ENCODE data around the gene NLN. TPM values are rescaled to one million over a fixed set of nuclear protein-coding genes. Genes with fewer than 3 reads are reported as not detected.
"Not testable (repeated sequence)": the region's sequence is repeated elsewhere in the genome, so short reads cannot be mapped to it uniquely, and the experiment has no call there.

The NLN gene
- total and polyA plus RNA-seq, 2 experiments from 2014 or later: 16.4 to 24.3 TPM

DNA sequence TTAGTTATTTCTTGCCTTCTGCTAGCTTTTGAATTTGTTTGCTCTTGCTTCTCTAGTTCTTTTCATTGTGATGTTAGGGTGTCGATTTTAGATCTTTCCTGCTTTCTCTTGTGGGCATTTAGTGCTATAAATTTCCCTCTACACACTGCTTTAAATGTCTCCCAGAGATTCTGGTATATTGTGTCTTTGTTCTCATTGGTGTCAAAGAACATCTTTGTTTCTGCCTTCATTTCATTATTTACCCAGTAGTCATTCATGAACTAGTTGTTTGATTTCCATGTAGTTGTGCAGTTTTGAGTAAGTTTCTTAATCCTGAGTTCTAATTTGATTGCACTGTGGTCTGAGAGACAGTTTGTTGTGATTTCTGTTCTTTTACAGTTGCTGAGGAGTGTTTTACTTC is 127.9 kb downstream of the NLN start:
- not testable (repeated sequence) for H3K4me2 ChIP-seq; H3K79me2 ChIP-seq; H2AFZ ChIP-seq; H3K9me2 ChIP-seq (replicated peaks; ENCODE audit: insufficient read depth); H3K4me3 ChIP-seq; H3K36me3 ChIP-seq (replicated peaks; ENCODE audit: insufficient read depth, low read depth); H3K4me1 ChIP-seq (ENCODE audit: insufficient read depth); H4K20me1 ChIP-seq (ENCODE audit: insufficient read depth, poor library complexity, severe bottlenecking); H3K9me3 ChIP-seq (ENCODE audit: low read depth); DNase-seq (ENCODE audit: low spot score); H3K27me3 ChIP-seq; H3K27ac ChIP-seq
- 32% methylated on average over 1 of the region's 1 CpG for WGBS (ENCODE audit: low lambda C conversion rate, missing lambda C conversion rate)

DNA sequence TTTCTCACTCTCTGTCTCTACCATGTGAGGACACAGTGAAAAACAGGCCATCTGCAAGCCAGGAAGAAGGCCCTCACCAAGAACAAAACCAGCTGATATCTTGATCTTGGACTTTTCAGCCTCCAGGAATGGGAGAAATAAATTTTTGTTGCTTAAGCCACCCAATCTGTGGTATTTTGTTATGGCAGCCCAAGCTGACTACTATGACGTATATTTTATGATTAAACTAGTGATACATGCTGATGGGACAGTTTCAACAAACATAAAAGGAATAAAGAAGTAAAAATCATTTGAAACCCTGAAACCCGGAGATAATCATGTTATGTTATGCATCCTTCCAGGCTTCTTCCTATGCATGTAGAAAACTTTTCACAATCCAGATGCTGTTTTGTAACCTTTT is 132.9 kb downstream of the NLN start:
- Histone ChIP-seq H3K27me3 (no peaks in the 10 kb centered on the region), H3K27ac (no peak overlapping the region), H3K79me2 (no peaks in the 10 kb centered on the region), H2AFZ (no peak overlapping the region), H3K4me1 (ENCODE audit: insufficient read depth) (no peaks in the 10 kb centered on the region), H3K36me3 (replicated peaks; ENCODE audit: insufficient read depth, low read depth) (no peaks in the 10 kb centered on the region), H3K9me3 (ENCODE audit: low read depth) (no peaks in the 10 kb centered on the region), H3K9me2 (replicated peaks; ENCODE audit: insufficient read depth) (no peaks in the 10 kb centered on the region), H3K4me2 (no peak overlapping the region), H3K4me3 (no peak overlapping the region), H4K20me1 (ENCODE audit: insufficient read depth, poor library complexity, severe bottlenecking) (no peaks in the 10 kb centered on the region)
- DNase-seq (ENCODE audit: low spot score): no peak
- TF ChIP-seq, protein P1, sequence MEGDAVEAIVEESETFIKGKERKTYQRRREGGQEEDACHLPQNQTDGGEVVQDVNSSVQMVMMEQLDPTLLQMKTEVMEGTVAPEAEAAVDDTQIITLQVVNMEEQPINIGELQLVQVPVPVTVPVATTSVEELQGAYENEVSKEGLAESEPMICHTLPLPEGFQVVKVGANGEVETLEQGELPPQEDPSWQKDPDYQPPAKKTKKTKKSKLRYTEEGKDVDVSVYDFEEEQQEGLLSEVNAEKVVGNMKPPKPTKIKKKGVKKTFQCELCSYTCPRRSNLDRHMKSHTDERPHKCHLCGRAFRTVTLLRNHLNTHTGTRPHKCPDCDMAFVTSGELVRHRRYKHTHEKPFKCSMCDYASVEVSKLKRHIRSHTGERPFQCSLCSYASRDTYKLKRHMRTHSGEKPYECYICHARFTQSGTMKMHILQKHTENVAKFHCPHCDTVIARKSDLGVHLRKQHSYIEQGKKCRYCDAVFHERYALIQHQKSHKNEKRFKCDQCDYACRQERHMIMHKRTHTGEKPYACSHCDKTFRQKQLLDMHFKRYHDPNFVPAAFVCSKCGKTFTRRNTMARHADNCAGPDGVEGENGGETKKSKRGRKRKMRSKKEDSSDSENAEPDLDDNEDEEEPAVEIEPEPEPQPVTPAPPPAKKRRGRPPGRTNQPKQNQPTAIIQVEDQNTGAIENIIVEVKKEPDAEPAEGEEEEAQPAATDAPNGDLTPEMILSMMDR (IDR thresholded peaks at IDR 0.05; ENCODE audit: poor library complexity): no peak
- TF ChIP-seq EZH2 (IDR thresholded peaks at IDR 0.05; ENCODE audit: borderline replicate concordance): no peak
- TF ChIP-seq EZH2phosphoT487 (IDR thresholded peaks at IDR 0.05; ENCODE audit: low read depth, severe bottlenecking, unreplicated experiment): no peak
- 93% methylated on average over 2 of the region's 2 CpGs for WGBS (ENCODE audit: low lambda C conversion rate, missing lambda C conversion rate)

DNA sequence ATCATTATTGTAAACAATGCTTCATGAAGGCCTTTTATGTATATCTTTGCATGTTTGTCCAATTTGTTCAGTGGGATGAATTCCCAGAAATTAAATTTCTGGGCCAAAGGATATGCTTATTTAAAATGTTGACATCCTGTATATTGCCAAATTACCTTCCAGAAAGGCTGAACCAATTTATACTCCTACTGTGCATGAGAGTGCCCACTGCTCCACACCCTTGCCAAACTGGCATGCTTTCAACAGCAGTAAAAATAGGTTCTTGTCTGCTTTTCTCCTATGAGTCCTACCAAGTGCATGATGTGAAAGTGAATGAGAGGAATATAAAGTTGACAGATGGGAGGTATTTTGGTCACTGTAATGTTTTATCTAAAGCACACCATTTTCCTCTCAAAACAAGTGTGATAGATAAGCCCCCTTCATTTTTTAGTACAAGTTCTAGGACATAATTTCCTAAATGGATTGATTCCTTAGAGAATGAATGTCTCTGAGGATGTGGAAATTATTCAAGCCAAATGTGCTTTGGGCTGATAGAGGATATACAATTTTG is 133.8 kb downstream of the NLN start:
- Histone ChIP-seq H3K27me3 (no peaks in the 10 kb centered on the region), H2AFZ (no peak overlapping the region), H3K4me2 (no peak overlapping the region), H3K9me2 (replicated peaks; ENCODE audit: insufficient read depth) (no peaks in the 10 kb centered on the region), H3K27ac (no peak overlapping the region), H3K79me2 (no peaks in the 10 kb centered on the region), H3K4me3 (no peak overlapping the region), H4K20me1 (ENCODE audit: insufficient read depth, poor library complexity, severe bottlenecking) (no peaks in the 10 kb centered on the region), H3K4me1 (ENCODE audit: insufficient read depth) (no peaks in the 10 kb centered on the region), H3K9me3 (ENCODE audit: low read depth) (no peaks in the 10 kb centered on the region), H3K36me3 (replicated peaks; ENCODE audit: insufficient read depth, low read depth) (no peaks in the 10 kb centered on the region)
- TF ChIP-seq, protein P1 (IDR thresholded peaks at IDR 0.05; ENCODE audit: poor library complexity): no peak
- TF ChIP-seq EZH2 (IDR thresholded peaks at IDR 0.05; ENCODE audit: borderline replicate concordance) (no peak), EZH2phosphoT487 (IDR thresholded peaks at IDR 0.05; ENCODE audit: low read depth, severe bottlenecking, unreplicated experiment) (no peak)
- no peak for DNase-seq (ENCODE audit: low spot score)

DNA sequence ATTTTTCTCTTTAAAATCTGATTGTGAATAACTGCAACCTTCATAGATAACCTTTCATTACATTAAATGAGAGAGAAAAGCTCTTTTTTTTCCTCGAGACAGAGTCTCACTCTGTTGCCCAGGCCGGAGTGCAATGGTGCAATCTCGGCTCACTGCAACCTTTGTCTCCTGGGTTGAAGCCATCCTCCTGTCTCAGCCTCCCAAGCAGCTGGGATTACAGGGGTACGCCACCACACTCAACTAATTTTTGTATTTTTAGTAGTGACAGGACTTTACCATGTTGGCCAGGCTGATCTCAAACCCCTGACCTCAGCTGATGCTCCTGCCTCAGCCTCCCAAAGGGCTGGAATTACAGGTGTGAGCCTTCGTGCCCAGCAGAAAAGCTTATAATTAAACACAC is 134.5 kb downstream of the NLN start:
- Histone ChIP-seq H3K4me3 (no peak overlapping the region), H3K27me3 (no peaks in the 10 kb centered on the region), H3K79me2 (no peaks in the 10 kb centered on the region), H3K36me3 (replicated peaks; ENCODE audit: insufficient read depth, low read depth) (no peaks in the 10 kb centered on the region), H3K9me2 (replicated peaks; ENCODE audit: insufficient read depth) (no peaks in the 10 kb centered on the region), H3K9me3 (ENCODE audit: low read depth) (no peaks in the 10 kb centered on the region), H3K4me1 (ENCODE audit: insufficient read depth) (no peaks in the 10 kb centered on the region), H2AFZ (no peak overlapping the region), H4K20me1 (ENCODE audit: insufficient read depth, poor library complexity, severe bottlenecking) (no peaks in the 10 kb centered on the region), H3K27ac (no peak overlapping the region), H3K4me2 (no peak overlapping the region)
- WGBS (ENCODE audit: low lambda C conversion rate, missing lambda C conversion rate): 95% methylated on average over 5 of the region's 5 CpGs
- TF ChIP-seq, protein P1 (IDR thresholded peaks at IDR 0.05; ENCODE audit: poor library complexity): no peak
- TF ChIP-seq EZH2 (IDR thresholded peaks at IDR 0.05; ENCODE audit: borderline replicate concordance) (no peak), EZH2phosphoT487 (IDR thresholded peaks at IDR 0.05; ENCODE audit: low read depth, severe bottlenecking, unreplicated experiment) (no peak)
- no peak for DNase-seq (ENCODE audit: low spot score)

Data from hepatocyte (in vitro differentiated cells).